ENCODE measurements around the gene UBTF.

DNA sequence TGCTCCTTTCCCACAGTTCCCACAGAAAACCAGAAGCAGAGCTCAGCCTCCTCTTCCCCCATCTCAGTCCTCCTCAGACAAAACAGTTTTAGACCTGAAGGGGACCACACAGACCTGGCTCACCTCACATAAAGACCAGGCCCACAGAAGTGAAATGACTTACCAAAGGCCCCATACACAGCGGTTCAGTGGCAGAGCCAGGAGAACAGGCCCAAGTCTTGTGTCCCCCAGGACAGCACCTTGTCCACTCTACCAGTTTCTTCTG, 5.3 kb downstream of the UBTF start:
- TF ChIP-seq IRF9 (tag; IDR thresholded peaks at IDR 0.05) = no peak
- TF ChIP-seq JUN (IDR thresholded peaks at IDR 0.05; ENCODE audit: borderline replicate concordance, low read depth, low read length) = no peak
- no peak for TF ChIP-seq JUN (CRISPR knock-in tag; IDR thresholded peaks at IDR 0.05; ENCODE audit: borderline replicate concordance)
- TF ChIP-seq EP300 (IDR thresholded peaks at IDR 0.05; ENCODE audit: low read length) = no peak
- TF ChIP-seq FOXP1 (CRISPR knock-in tag; IDR thresholded peaks at IDR 0.05) = no peak
- TF ChIP-seq ZBTB8A (IDR thresholded peaks at IDR 0.05; ENCODE audit: partially characterized antibody) = no peak
- no peak for TF ChIP-seq MAX (CRISPR knock-in tag; IDR thresholded peaks at IDR 0.05)
- TF ChIP-seq IRF2 (CRISPR knock-in tag; IDR thresholded peaks at IDR 0.05) = no peak
- TF ChIP-seq, protein P1, sequence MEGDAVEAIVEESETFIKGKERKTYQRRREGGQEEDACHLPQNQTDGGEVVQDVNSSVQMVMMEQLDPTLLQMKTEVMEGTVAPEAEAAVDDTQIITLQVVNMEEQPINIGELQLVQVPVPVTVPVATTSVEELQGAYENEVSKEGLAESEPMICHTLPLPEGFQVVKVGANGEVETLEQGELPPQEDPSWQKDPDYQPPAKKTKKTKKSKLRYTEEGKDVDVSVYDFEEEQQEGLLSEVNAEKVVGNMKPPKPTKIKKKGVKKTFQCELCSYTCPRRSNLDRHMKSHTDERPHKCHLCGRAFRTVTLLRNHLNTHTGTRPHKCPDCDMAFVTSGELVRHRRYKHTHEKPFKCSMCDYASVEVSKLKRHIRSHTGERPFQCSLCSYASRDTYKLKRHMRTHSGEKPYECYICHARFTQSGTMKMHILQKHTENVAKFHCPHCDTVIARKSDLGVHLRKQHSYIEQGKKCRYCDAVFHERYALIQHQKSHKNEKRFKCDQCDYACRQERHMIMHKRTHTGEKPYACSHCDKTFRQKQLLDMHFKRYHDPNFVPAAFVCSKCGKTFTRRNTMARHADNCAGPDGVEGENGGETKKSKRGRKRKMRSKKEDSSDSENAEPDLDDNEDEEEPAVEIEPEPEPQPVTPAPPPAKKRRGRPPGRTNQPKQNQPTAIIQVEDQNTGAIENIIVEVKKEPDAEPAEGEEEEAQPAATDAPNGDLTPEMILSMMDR (IDR thresholded peaks at IDR 0.05 in 2 of 3, conservative IDR thresholded peaks at IDR 0.05 in 1 of 3; ENCODE audit: insufficient read depth in 2 of 3, low read depth in 1 of 3, low read length in 3 of 3) = no peak
- no peak for TF ChIP-seq ZNF696 (CRISPR knock-in tag; conservative IDR thresholded peaks at IDR 0.05)

All from K562 (cell line).